ENCODE measurements around the gene THAP7.

DNA sequence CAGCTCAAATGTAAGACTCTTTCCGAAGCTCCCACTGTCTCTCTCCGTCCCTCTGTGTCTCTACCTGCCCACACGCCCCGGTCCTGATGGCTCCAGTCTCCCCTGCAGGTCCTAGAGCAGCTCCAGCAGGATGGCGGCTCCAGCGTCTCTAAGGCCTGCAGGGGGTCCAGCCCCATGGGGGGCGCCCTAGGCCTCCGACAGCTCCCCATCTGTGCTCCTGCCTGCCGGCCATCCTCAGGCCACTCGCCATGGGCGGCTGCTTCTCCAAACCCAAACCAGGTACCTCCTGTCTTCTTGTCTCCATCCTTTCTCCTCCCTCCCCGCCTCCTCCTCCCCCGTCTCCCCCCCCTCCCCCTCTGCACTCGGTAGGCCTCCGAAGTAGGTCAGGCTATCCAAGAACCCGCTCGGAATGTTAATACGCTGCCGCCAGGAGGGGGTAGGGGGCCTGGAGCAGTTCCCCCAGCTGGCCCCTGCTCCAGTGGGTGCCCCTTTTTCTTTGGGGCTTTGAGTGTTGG lies 34.2 kb downstream of the THAP7 start:
- TF ChIP-seq, protein P1, sequence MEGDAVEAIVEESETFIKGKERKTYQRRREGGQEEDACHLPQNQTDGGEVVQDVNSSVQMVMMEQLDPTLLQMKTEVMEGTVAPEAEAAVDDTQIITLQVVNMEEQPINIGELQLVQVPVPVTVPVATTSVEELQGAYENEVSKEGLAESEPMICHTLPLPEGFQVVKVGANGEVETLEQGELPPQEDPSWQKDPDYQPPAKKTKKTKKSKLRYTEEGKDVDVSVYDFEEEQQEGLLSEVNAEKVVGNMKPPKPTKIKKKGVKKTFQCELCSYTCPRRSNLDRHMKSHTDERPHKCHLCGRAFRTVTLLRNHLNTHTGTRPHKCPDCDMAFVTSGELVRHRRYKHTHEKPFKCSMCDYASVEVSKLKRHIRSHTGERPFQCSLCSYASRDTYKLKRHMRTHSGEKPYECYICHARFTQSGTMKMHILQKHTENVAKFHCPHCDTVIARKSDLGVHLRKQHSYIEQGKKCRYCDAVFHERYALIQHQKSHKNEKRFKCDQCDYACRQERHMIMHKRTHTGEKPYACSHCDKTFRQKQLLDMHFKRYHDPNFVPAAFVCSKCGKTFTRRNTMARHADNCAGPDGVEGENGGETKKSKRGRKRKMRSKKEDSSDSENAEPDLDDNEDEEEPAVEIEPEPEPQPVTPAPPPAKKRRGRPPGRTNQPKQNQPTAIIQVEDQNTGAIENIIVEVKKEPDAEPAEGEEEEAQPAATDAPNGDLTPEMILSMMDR (IDR thresholded peaks at IDR 0.05) = no peak
- TF ChIP-seq EP300 (IDR thresholded peaks at IDR 0.05) = no peak
- TF ChIP-seq POLR2A (IDR thresholded peaks at IDR 0.05) = no peak

Measured in tibial nerve (tissue), 4 donors.